ENCODE data around the gene TGFBR1. TPM values are rescaled to one million over a fixed set of nuclear protein-coding genes. Genes with fewer than 3 reads are reported as not detected.

Gene TGFBR1
- 34.0 and 42.2 TPM in 2 replicates for total RNA-seq

GRCh38 chr9:99104459-99105151 lies at the start of gene TGFBR1:
Gene TGFBR1 (plus strand): TSS chr9:99105113. CDS start chr9:99105206, 93 bp downstream.

Other genes with a start within 250 kb of the TGFBR1 start
- 0.05 and 0.56 TPM in 2 replicates for gene COL15A1, start 161.2 kb upstream of the TGFBR1 start, total RNA-seq
- gene ALG2, start 116.8 kb downstream of the TGFBR1 start, total RNA-seq = 31.4 and 39.4 TPM in 2 replicates
- gene SEC61B, start 117.2 kb downstream of the TGFBR1 start, total RNA-seq = 129 and 178 TPM in 2 replicates